ENCODE measurements around the gene ALKBH1. TPM values are rescaled to one million over a fixed set of nuclear protein-coding genes. Genes with fewer than 3 reads are reported as not detected.

Gene ALKBH1
- total RNA-seq, 1 donor from 2014 or later = 9.6 TPM

- no peak for DNase-seq (ENCODE audit: low read depth)
Observed at GRCh38 chr14:77625360-77625759, 82.5 kb downstream of the ALKBH1 start.

DNA sequence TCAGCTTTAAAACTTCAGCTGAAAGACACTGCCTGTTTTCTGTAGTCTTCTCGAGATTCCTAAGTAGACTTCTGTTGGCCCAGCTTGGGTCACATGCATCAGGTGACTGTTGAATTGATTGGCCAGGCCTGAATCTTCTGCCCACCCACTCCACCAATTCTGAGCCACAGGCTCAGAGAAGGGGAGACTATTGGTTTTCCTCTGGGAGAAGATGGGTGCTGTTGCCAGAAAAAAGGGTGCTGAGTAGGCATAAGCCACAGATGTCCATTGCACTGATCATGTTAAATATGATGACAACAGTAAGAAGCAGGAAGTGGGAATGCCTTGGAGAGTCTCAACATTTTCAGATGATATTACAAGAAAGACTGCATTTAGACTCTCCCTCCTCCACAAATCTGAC, 84.6 kb downstream of the ALKBH1 start:
- DNase-seq (ENCODE audit: low read depth) = no peak

Other genes with a start within 250 kb of the ALKBH1 start
- 165 and 207 TPM in 2 replicates for gene AHSA1, start 249.9 kb downstream of the ALKBH1 start, total RNA-seq
- 0.05 TPM in 1 of 2 replicates, not detected in the other for gene ISM2, start 209.2 kb downstream of the ALKBH1 start, total RNA-seq
- 10.5 and 11.6 TPM in 2 replicates for gene SPTLC2, start 91.4 kb downstream of the ALKBH1 start, total RNA-seq
- gene SLIRP, start 80 bp upstream of the ALKBH1 start, total RNA-seq = 178 and 295 TPM in 2 replicates
- 48.4 and 61.5 TPM in 2 replicates for gene SNW1, start 53.1 kb upstream of the ALKBH1 start, total RNA-seq
- 5.5 and 12.3 TPM in 2 replicates for gene ADCK1, start 92.1 kb upstream of the ALKBH1 start, total RNA-seq